Measurements from ENCODE around the gene ARL5C.
"Not testable (repeated sequence)": the region's sequence is repeated elsewhere in the genome, so short reads cannot be mapped to it uniquely, and the experiment has no call there.

Gene ARL5C

GRCh38 chr17:39169101-39169500, 3.1 kb upstream of the ARL5C start:
- DNase-seq (ENCODE audit: low read depth in 4 of 4, low spot score in 1 of 4), result no peak

- not testable (repeated sequence) for DNase-seq (ENCODE audit: low read depth in 4 of 4, low spot score in 1 of 4)
These were observed 2.5 kb upstream of the ARL5C start for GRCh38 chr17:39168503-39168902.

GRCh38 chr17:39167476-39167875, 1.5 kb upstream of the ARL5C start:
- no peak for DNase-seq (ENCODE audit: low read depth in 4 of 4, low spot score in 1 of 4)

- no peak for DNase-seq (ENCODE audit: low read depth in 4 of 4, low spot score in 1 of 4)
These were observed 725 bp upstream of the ARL5C start for GRCh38 chr17:39166437-39167335.

GRCh38 chr17:39165178-39165840, 652 bp downstream of the ARL5C start:
- DNase-seq (ENCODE audit: low read depth in 4 of 4, low spot score in 1 of 4), result no peak

- peak; percentile 53 to 63 (median 58) for DNase-seq (ENCODE audit: low read depth in 4 of 4, low spot score in 1 of 4)
These were observed 1.3 kb downstream of the ARL5C start for GRCh38 chr17:39164675-39165143.

- no peak for DNase-seq (ENCODE audit: low read depth in 4 of 4, low spot score in 1 of 4)
These were observed 4.0 kb downstream of the ARL5C start for GRCh38 chr17:39161962-39162361.

- no peak for DNase-seq (ENCODE audit: low read depth in 4 of 4, low spot score in 1 of 4)
These were observed 7.3 kb downstream of the ARL5C start for GRCh38 chr17:39158623-39159022.

GRCh38 chr17:39156491-39156890, 9.5 kb downstream of the ARL5C start:
- DNase-seq (ENCODE audit: low read depth in 4 of 4, low spot score in 1 of 4), result no peak

- DNase-seq (ENCODE audit: low read depth in 4 of 4, low spot score in 1 of 4), result no peak
These were observed 10.3 kb downstream of the ARL5C start for GRCh38 chr17:39155654-39156053.

- peak; percentile 86 to 98 (median 90) for DNase-seq (ENCODE audit: low read depth in 4 of 4, low spot score in 1 of 4)
These were observed 12.3 kb downstream of the ARL5C start for GRCh38 chr17:39153599-39154051.

- no peak for DNase-seq (ENCODE audit: low read depth in 4 of 4, low spot score in 1 of 4)
These were observed 13.8 kb downstream of the ARL5C start for GRCh38 chr17:39151943-39152818.

- DNase-seq (ENCODE audit: low read depth in 4 of 4, low spot score in 1 of 4), result no peak
These were observed 14.6 kb downstream of the ARL5C start, which contains the start of gene PLXDC1 for GRCh38 chr17:39151150-39151942. Gene PLXDC1 (minus strand): TSS chr17:39151637. CDS start chr17:39151437, 200 bp downstream.

GRCh38 chr17:39150795-39151149, 15.2 kb downstream of the ARL5C start:
- DNase-seq (ENCODE audit: low read depth in 4 of 4, low spot score in 1 of 4), result no peak

- DNase-seq (ENCODE audit: low read depth in 4 of 4, low spot score in 1 of 4), result no peak
These were observed 15.8 kb downstream of the ARL5C start for GRCh38 chr17:39150104-39150634.

GRCh38 chr17:39147221-39148185, 18.5 kb downstream of the ARL5C start:
- DNase-seq (ENCODE audit: low read depth in 4 of 4, low spot score in 1 of 4), result no peak

- DNase-seq (ENCODE audit: low read depth in 4 of 4, low spot score in 1 of 4), result no peak
These were observed 19.7 kb downstream of the ARL5C start for GRCh38 chr17:39146273-39146672.

GRCh38 chr17:39145143-39145542, 20.8 kb downstream of the ARL5C start:
- DNase-seq (ENCODE audit: low read depth in 4 of 4, low spot score in 1 of 4), result no peak

- DNase-seq (ENCODE audit: low read depth in 4 of 4, low spot score in 1 of 4), result no peak
These were observed 21.5 kb downstream of the ARL5C start for GRCh38 chr17:39144416-39144840.

Data from stimulated activated CD4-positive, alpha-beta T cell treated with anti-CD3 and anti-CD28 coated beads, Interleukin-1b, Interleukin-23, amount 100 ng/mL, for 24 hours (primary cell).